ENCODE results near the gene GRN.
"Not testable (repeated sequence)": the region's sequence is repeated elsewhere in the genome, so short reads cannot be mapped to it uniquely, and the experiment has no call there.

GRCh38 chr17:44368391-44369243 is 23.5 kb downstream of the GRN start:
- TF ChIP-seq POLR2AphosphoS5, CTCF (IDR thresholded peaks at IDR 0.05): not testable (repeated sequence)
